Ureter (tissue), 1 donor: ENCODE results near the gene GADL1. TPM values are rescaled to one million over a fixed set of nuclear protein-coding genes. Genes with fewer than 3 reads are reported as not detected.

Source experiments
- DNase-seq: peaks from one replicate; pipeline ENCODE4 v3.0.0-alpha.2; 2020; ENCODE audit warnings: low spot score
- total RNA-seq: library from RNA; stranded (reverse); gene quantifications from one replicate; pipeline ENCODE4 v1.2.4, GENCODE V29; 2023
- donor health status: DM: yes; HTN: yes; CAD: no.

Gene GADL1
- total RNA-seq, 1 donor from 2014 or later: 0.10 TPM

- DNase-seq: no peak
Observed at GRCh38 chr3:30756218-30756617, 138.2 kb downstream of the GADL1 start.

- no peak for DNase-seq
Observed at GRCh38 chr3:30754426-30754825, 140.0 kb downstream of the GADL1 start.

GRCh38 chr3:30753766-30754165 is 140.7 kb downstream of the GADL1 start:
- no peak for DNase-seq

GRCh38 chr3:30752970-30753369 is 141.5 kb downstream of the GADL1 start:
- peak; percentile 52 for DNase-seq

GRCh38 chr3:30752491-30752890 is 142.0 kb downstream of the GADL1 start:
- no peak for DNase-seq

- DNase-seq: no peak
Observed at GRCh38 chr3:30751610-30752299, 142.7 kb downstream of the GADL1 start.

GRCh38 chr3:30750967-30751366 is 143.5 kb downstream of the GADL1 start:
- DNase-seq: no peak

- DNase-seq: no peak
Observed at GRCh38 chr3:30749230-30749629, 145.2 kb downstream of the GADL1 start.

GRCh38 chr3:30747771-30748281 is 146.6 kb downstream of the GADL1 start:
- DNase-seq: no peak

- no peak for DNase-seq
Observed at GRCh38 chr3:30743641-30744317, 150.7 kb downstream of the GADL1 start.

GRCh38 chr3:30742796-30743619 is 151.5 kb downstream of the GADL1 start:
- no peak for DNase-seq

GRCh38 chr3:30741889-30742288 is 152.6 kb downstream of the GADL1 start:
- no peak for DNase-seq

- DNase-seq: no peak
Observed at GRCh38 chr3:30738605-30739004, 155.9 kb downstream of the GADL1 start.

- DNase-seq: no peak
Observed at GRCh38 chr3:30737743-30738499, 156.5 kb downstream of the GADL1 start.

- DNase-seq: no peak
Observed at GRCh38 chr3:30733696-30734095, 160.8 kb downstream of the GADL1 start.

- DNase-seq: no peak
Observed at GRCh38 chr3:30733209-30733608, 161.3 kb downstream of the GADL1 start.

- no peak for DNase-seq
Observed at GRCh38 chr3:30730967-30731366, 163.5 kb downstream of the GADL1 start.

- no peak for DNase-seq
Observed at GRCh38 chr3:30729936-30730335, 164.5 kb downstream of the GADL1 start.

- DNase-seq: no peak
Observed at GRCh38 chr3:30729512-30729911, 164.9 kb downstream of the GADL1 start.

GRCh38 chr3:30728143-30728542 is 166.3 kb downstream of the GADL1 start:
- DNase-seq: no peak

GRCh38 chr3:30724863-30725262 is 169.6 kb downstream of the GADL1 start:
- DNase-seq: no peak

GRCh38 chr3:30723211-30723610 is 171.2 kb downstream of the GADL1 start:
- DNase-seq: no peak
